HL-60/S4 treated with phorbol 12-myristate 13-acetate at 8.2 ng/mL for 4 days and 3 days (cell line): Measurements from ENCODE around the gene UIMC1.
"Not testable (repeated sequence)": the region's sequence is repeated elsewhere in the genome, so short reads cannot be mapped to it uniquely, and the experiment has no call there.

ENCODE experiments used
- in situ Hi-C: fragments of 300-500 bp; cut with MboI; formaldehyde crosslinking; loops from 2 replicates; pipeline ENCODE4 v1.15.0; 2022; ENCODE audit warnings: low sequenced_read_pairs

Gene UIMC1

GRCh38 chr5:177006265-177006972, at the start of gene UIMC1:
UIMC1 (minus strand) TSS chr5:177006779; CDS start chr5:176982615, 24,164 bp downstream.
- in situ Hi-C loops: no loop called here

GRCh38 chr5:177049285-177049684, 42.7 kb upstream of the UIMC1 start:
- in situ Hi-C loops: no loop called here

GRCh38 chr5:177048531-177048930, 42.0 kb upstream of the UIMC1 start:
- in situ Hi-C loops: not testable (repeated sequence)

- in situ Hi-C loops: no loop called here
Observed at GRCh38 chr5:177045631-177046030, 39.1 kb upstream of the UIMC1 start.

- in situ Hi-C loops: no loop called here
Observed at GRCh38 chr5:177044641-177045040, 38.1 kb upstream of the UIMC1 start.

- in situ Hi-C loops: no loop called here
Observed at GRCh38 chr5:177043958-177044357, 37.4 kb upstream of the UIMC1 start.

GRCh38 chr5:177043114-177043513, 36.5 kb upstream of the UIMC1 start:
- in situ Hi-C loops: no loop called here

- in situ Hi-C loops: no loop called here
Observed at GRCh38 chr5:177041936-177042335, 35.4 kb upstream of the UIMC1 start.

GRCh38 chr5:177040814-177041420, 34.3 kb upstream of the UIMC1 start:
- in situ Hi-C loops: no loop called here

GRCh38 chr5:177036921-177037320, 30.3 kb upstream of the UIMC1 start:
- in situ Hi-C loops: no loop called here

GRCh38 chr5:177036443-177036842, 29.9 kb upstream of the UIMC1 start:
- in situ Hi-C loops: no loop called here

- in situ Hi-C loops: no loop called here
Observed at GRCh38 chr5:177035976-177036375, 29.4 kb upstream of the UIMC1 start.

- in situ Hi-C loops: no loop called here
Observed at GRCh38 chr5:177029498-177029897, 22.9 kb upstream of the UIMC1 start.

- in situ Hi-C loops: no loop called here
Observed at GRCh38 chr5:177027665-177028064, 21.1 kb upstream of the UIMC1 start.

- in situ Hi-C loops: no loop called here
Observed at GRCh38 chr5:177025101-177025601, 18.6 kb upstream of the UIMC1 start.

GRCh38 chr5:177024559-177024958, 18.0 kb upstream of the UIMC1 start:
- in situ Hi-C loops: no loop called here

GRCh38 chr5:177023303-177023664, 16.7 kb upstream of the UIMC1 start:
- in situ Hi-C loops: no loop called here

GRCh38 chr5:177022386-177023302, 16.1 kb upstream of the UIMC1 start, which contains the start of gene ZNF346:
ZNF346 (plus strand) TSS chr5:177022696; CDS start chr5:177022739, 43 bp downstream.
- in situ Hi-C loops: no loop called here

- in situ Hi-C loops: no loop called here
Observed at GRCh38 chr5:177020033-177020432, 13.5 kb upstream of the UIMC1 start.

GRCh38 chr5:177018341-177018740, 11.8 kb upstream of the UIMC1 start:
- in situ Hi-C loops: no loop called here

- in situ Hi-C loops: no loop called here
Observed at GRCh38 chr5:177015156-177015555, 8.6 kb upstream of the UIMC1 start.
